ENCODE results near the gene EMC6. TPM values are rescaled to one million over a fixed set of nuclear protein-coding genes. Genes with fewer than 3 reads are reported as not detected.
A peak's percentile ranks its signal among the peaks of the same experiment; 100 is the strongest.

EMC6 gene
- total and polyA plus RNA-seq, 2 experiments from 2014 or later: 42.7 to 130 TPM

DNA sequence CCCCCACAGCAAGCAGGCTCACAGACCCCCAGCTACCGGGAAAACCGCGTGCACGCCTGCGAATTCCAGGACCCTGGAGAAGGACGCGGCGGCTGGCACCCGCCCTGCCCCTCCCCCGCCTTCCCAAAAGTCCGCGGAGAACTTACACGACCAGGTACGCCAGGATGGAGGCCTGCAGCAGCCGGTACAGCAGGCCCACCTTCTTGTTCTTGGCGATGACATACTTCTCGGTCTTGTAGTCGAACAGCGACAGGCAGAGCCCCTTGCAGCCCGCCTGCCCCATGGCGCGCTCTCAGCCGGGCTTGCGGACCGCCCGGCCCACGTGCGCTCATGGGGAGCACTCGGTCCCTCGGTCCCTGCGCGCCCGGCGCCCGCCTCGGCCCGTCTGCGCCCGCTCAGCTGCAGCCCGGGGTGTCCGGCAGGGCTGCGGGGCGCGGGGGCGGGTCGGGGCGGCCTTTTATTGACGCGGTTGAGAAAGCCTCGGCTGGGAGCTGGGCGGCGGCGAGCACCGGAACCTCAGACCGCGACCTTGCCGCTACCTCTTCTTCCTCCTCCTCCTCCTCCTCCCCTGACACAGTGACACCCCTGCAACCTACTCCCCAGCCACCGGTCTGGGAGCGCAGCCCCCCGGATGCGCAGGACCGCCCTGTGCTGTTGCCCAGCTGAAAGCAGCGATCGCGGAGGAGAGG is 27.3 kb downstream of the EMC6 start, which contains the start of gene P2RX5:
Gene P2RX5 (minus strand): TSS at position 433 of the 689 bp plus-strand sequence. CDS start 150 bp downstream, at position 283.
- Histone ChIP-seq H3K4me3 (peak within 1 kb of the TSS; percentile 17), H3K9me3 (ENCODE audit: low read depth) (no peaks in the 10 kb centered on the region), H3K27ac (no peak within 1 kb of the TSS), H3K27me3 (peaks cover 52% of the 10 kb centered on the region), H3K79me2 (no peaks in the 10 kb centered on the region), H4K20me1 (ENCODE audit: insufficient read depth, poor library complexity, severe bottlenecking) (no peaks in the 10 kb centered on the region), H3K36me3 (replicated peaks; ENCODE audit: insufficient read depth, low read depth) (no peaks in the 10 kb centered on the region), H3K4me1 (ENCODE audit: insufficient read depth) (peaks cover 5% of the 10 kb centered on the region), H3K9me2 (replicated peaks; ENCODE audit: insufficient read depth) (no peaks in the 10 kb centered on the region), H3K4me2 (peak within 1 kb of the TSS; percentile 97), H2AFZ (peak within 1 kb of the TSS; percentile 51)
- 3% methylated on average over 30 of the region's 65 CpGs for WGBS (ENCODE audit: low lambda C conversion rate, missing lambda C conversion rate)
- TF ChIP-seq, protein P1, sequence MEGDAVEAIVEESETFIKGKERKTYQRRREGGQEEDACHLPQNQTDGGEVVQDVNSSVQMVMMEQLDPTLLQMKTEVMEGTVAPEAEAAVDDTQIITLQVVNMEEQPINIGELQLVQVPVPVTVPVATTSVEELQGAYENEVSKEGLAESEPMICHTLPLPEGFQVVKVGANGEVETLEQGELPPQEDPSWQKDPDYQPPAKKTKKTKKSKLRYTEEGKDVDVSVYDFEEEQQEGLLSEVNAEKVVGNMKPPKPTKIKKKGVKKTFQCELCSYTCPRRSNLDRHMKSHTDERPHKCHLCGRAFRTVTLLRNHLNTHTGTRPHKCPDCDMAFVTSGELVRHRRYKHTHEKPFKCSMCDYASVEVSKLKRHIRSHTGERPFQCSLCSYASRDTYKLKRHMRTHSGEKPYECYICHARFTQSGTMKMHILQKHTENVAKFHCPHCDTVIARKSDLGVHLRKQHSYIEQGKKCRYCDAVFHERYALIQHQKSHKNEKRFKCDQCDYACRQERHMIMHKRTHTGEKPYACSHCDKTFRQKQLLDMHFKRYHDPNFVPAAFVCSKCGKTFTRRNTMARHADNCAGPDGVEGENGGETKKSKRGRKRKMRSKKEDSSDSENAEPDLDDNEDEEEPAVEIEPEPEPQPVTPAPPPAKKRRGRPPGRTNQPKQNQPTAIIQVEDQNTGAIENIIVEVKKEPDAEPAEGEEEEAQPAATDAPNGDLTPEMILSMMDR (IDR thresholded peaks at IDR 0.05; ENCODE audit: poor library complexity): no peak
- TF ChIP-seq EZH2 (IDR thresholded peaks at IDR 0.05; ENCODE audit: borderline replicate concordance): peak; percentile 76
- peak; percentile 39 for DNase-seq (ENCODE audit: low spot score)

DNA sequence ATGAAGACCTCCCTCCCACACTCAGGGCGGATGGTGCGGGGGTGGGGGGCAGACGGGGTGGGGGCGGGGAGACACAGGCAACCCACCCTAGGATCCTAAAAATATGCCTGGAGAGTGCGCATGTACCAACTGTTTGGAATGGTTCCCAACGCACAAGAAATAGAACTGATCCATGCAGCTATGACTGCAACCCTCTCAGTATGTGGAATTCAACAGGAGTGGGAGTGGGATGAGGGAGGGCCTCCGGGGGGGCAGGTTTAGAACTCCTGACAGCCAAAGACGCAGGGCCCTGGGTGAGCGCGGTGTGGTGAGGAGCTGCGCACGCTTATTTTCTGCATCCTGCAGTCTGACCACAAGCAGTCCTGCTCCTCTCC is 28.5 kb downstream of the EMC6 start:
- no peak overlapping the region for H3K4me2 ChIP-seq
- peaks cover 52% of the 10 kb centered on the region for H3K27me3 ChIP-seq
- no peaks in the 10 kb centered on the region for H3K79me2 ChIP-seq
- H3K9me3 ChIP-seq (ENCODE audit: low read depth): no peaks in the 10 kb centered on the region
- H3K4me3 ChIP-seq: no peak overlapping the region
- H4K20me1 ChIP-seq (ENCODE audit: insufficient read depth, poor library complexity, severe bottlenecking): no peaks in the 10 kb centered on the region
- no peak overlapping the region for H2AFZ ChIP-seq
- no peak for DNase-seq (ENCODE audit: low spot score)
- no peaks in the 10 kb centered on the region for H3K9me2 ChIP-seq (replicated peaks; ENCODE audit: insufficient read depth)
- TF ChIP-seq EZH2phosphoT487 (IDR thresholded peaks at IDR 0.05; ENCODE audit: low read depth, severe bottlenecking, unreplicated experiment) (no peak), EZH2 (IDR thresholded peaks at IDR 0.05; ENCODE audit: borderline replicate concordance) (no peak)
- TF ChIP-seq, protein P1 (IDR thresholded peaks at IDR 0.05; ENCODE audit: poor library complexity): no peak
- no peaks in the 10 kb centered on the region for H3K36me3 ChIP-seq (replicated peaks; ENCODE audit: insufficient read depth, low read depth)
- H3K4me1 ChIP-seq (ENCODE audit: insufficient read depth): peaks cover 5% of the 10 kb centered on the region
- no peak overlapping the region for H3K27ac ChIP-seq
- WGBS (ENCODE audit: low lambda C conversion rate, missing lambda C conversion rate): 81% methylated on average over 11 of the region's 12 CpGs

DNA sequence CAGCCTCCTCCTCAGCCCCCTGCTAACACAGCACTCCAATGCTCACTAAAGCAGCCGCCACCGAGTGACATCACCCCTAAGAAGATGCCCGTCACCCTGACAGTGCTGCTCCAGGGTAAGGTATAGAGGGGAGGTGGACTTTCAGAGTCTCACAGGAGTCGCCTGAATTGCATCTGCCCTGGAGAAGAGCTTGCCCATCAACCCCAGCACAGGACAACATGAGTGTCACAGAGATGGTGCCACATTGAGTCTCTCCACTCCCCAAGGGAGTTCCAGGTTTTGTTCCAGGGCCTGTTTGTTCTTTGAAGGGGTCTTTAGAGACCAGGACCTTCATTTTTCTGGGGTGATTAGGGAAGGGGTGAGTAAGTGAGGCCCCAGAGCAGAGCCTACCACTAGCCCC is 29.5 kb downstream of the EMC6 start:
- Histone ChIP-seq H3K4me2 (no peak overlapping the region), H3K4me1 (ENCODE audit: insufficient read depth) (peaks cover 5% of the 10 kb centered on the region), H3K27me3 (peaks cover 50% of the 10 kb centered on the region), H3K9me2 (replicated peaks; ENCODE audit: insufficient read depth) (no peaks in the 10 kb centered on the region), H3K27ac (no peak overlapping the region), H3K36me3 (replicated peaks; ENCODE audit: insufficient read depth, low read depth) (no peaks in the 10 kb centered on the region), H4K20me1 (ENCODE audit: insufficient read depth, poor library complexity, severe bottlenecking) (no peaks in the 10 kb centered on the region), H3K4me3 (no peak overlapping the region), H3K79me2 (no peaks in the 10 kb centered on the region), H2AFZ (no peak overlapping the region), H3K9me3 (ENCODE audit: low read depth) (no peaks in the 10 kb centered on the region)
- 91% methylated on average over 4 of the region's 4 CpGs for WGBS (ENCODE audit: low lambda C conversion rate, missing lambda C conversion rate)
- TF ChIP-seq EZH2 (IDR thresholded peaks at IDR 0.05; ENCODE audit: borderline replicate concordance) (no peak), EZH2phosphoT487 (IDR thresholded peaks at IDR 0.05; ENCODE audit: low read depth, severe bottlenecking, unreplicated experiment) (no peak)
- TF ChIP-seq, protein P1 (IDR thresholded peaks at IDR 0.05; ENCODE audit: poor library complexity): no peak
- no peak for DNase-seq (ENCODE audit: low spot score)

Measured in hepatocyte (in vitro differentiated cells).